PC-3 (cell line): ENCODE measurements around the gene PDZD2.

Experiments used
- EZH2 ChIP-seq: fragments of 300-600 bp; sonication (generic); IDR thresholded peaks from one replicate; pipeline ENCODE4 v1.6.1; 2017; ENCODE audit warnings: antibody characterized with exemption, mild to moderate bottlenecking, low read length; ENCODE audit not compliant: unreplicated experiment
- EZH2phosphoT487 ChIP-seq: fragments of 300-600 bp; sonication (generic); IDR thresholded peaks from 2 replicates; pipeline ENCODE4 v1.6.1; 2018; ENCODE audit warnings: mild to moderate bottlenecking, antibody characterized with exemption, low read length, borderline replicate concordance
- TF ChIP-seq, protein P1 (sequence below): fragments of 300-600 bp; sonication (generic); conservative IDR thresholded peaks from 2 replicates; pipeline ENCODE4 v1.5.1; 2017; ENCODE audit warnings: antibody characterized with exemption, low read depth, mild to moderate bottlenecking, low read length

DNA sequence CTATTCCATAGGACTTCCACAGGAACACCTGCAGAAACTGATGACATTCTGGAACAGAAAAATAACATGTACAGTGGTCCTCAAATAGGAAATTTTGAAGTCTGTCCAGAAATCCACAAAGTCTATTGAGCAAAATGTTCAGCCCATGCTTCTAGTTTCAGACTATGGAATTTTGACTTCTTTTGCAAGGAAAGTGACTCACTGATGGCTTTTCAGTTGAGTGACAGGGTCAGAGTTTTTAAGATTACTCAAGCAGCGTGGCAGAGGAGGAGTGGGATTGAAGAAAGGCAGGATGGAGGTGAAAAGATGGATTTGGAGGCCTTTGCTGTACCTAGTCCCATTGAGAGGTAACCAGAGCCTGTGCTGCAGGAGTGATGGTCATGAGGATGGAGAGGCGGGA is 383.7 kb downstream of the PDZD2 start:
- TF ChIP-seq, protein P1, sequence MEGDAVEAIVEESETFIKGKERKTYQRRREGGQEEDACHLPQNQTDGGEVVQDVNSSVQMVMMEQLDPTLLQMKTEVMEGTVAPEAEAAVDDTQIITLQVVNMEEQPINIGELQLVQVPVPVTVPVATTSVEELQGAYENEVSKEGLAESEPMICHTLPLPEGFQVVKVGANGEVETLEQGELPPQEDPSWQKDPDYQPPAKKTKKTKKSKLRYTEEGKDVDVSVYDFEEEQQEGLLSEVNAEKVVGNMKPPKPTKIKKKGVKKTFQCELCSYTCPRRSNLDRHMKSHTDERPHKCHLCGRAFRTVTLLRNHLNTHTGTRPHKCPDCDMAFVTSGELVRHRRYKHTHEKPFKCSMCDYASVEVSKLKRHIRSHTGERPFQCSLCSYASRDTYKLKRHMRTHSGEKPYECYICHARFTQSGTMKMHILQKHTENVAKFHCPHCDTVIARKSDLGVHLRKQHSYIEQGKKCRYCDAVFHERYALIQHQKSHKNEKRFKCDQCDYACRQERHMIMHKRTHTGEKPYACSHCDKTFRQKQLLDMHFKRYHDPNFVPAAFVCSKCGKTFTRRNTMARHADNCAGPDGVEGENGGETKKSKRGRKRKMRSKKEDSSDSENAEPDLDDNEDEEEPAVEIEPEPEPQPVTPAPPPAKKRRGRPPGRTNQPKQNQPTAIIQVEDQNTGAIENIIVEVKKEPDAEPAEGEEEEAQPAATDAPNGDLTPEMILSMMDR, result no peak
- no peak for TF ChIP-seq EZH2phosphoT487
- TF ChIP-seq EZH2, result no peak
